Natural killer cell (primary cell): ENCODE measurements around the gene EREG. TPM values are rescaled to one million over a fixed set of nuclear protein-coding genes. Genes with fewer than 3 reads are reported as not detected.

Experiments used
- ATAC-seq, 3 donors: fragments of 150-1000 bp in 2 of 3; fragments of 200-7000 bp in 1 of 3; cut with Tn5 transposase; 1 replicate in 1 of 3; 2 replicates in 2 of 3; pipeline ENCODE4 v1.10.0; 2021; ENCODE audit warnings: mild to moderate bottlenecking in 2 of 3, moderate library complexity in 2 of 3
- DNase-seq, 2 donors: peaks; one replicate each; pipeline versions ENCODE4 v3.0.0 to v3.0.0-alpha.2; 2013 to 2021; ENCODE audit warnings: mixed read lengths in 1 of 2
- H3K27ac ChIP-seq: one replicate; pipeline ENCODE4 v1.5.1; 2013; ENCODE audit warnings: mild to moderate bottlenecking, low read length
- H3K27me3 ChIP-seq: one replicate; pipeline ENCODE4 v1.6.1; 2013; ENCODE audit warnings: low read length; ENCODE audit not compliant: control insufficient read depth, insufficient read depth
- H3K36me3 ChIP-seq: one replicate; pipeline ENCODE4 v1.6.1; 2013; ENCODE audit warnings: low read length; ENCODE audit not compliant: control insufficient read depth, insufficient read depth
- H3K4me1 ChIP-seq: one replicate; pipeline ENCODE4 v1.6.1; 2013; ENCODE audit warnings: low read length; ENCODE audit not compliant: control insufficient read depth, insufficient read depth
- H3K4me3 ChIP-seq: one replicate; pipeline ENCODE4 v1.5.1; 2013; ENCODE audit warnings: low read length
- H3K9me3 ChIP-seq: one replicate; pipeline ENCODE4 v1.6.1; 2013; ENCODE audit warnings: low read length; ENCODE audit not compliant: control insufficient read depth, insufficient read depth
- H3K27ac Mint-ChIP-seq, 2 donors: one replicate each; pipeline ENCODE4 v1.8.0; 2022; ENCODE audit warnings: mild to moderate bottlenecking in 2 of 2, mixed read lengths in 2 of 2, moderate library complexity in 1 of 2
- H3K27me3 Mint-ChIP-seq, 2 donors: one replicate each; pipeline ENCODE4 v1.8.0; 2022; ENCODE audit warnings: low read depth in 2 of 2, mixed read lengths in 2 of 2
- H3K36me3 Mint-ChIP-seq: one replicate; pipeline ENCODE4 v1.8.0; 2022; ENCODE audit warnings: mixed read lengths
- H3K4me1 Mint-ChIP-seq, 2 donors: one replicate each; pipeline ENCODE4 v1.8.0; 2022; ENCODE audit warnings: mixed read lengths in 2 of 2
- H3K4me3 Mint-ChIP-seq: one replicate; pipeline ENCODE4 v1.8.0; 2022; ENCODE audit warnings: mild to moderate bottlenecking, moderate library complexity, mixed read lengths
- H3K9me3 Mint-ChIP-seq, 2 donors: one replicate each; pipeline ENCODE4 v1.8.0; 2022; ENCODE audit warnings: mixed read lengths in 2 of 2
- CTCF ChIP-seq: fragments of 200-600 bp; IDR thresholded peaks from one replicate; pipeline ENCODE4 v1.8.0; 2022; ENCODE audit warnings: antibody characterized with exemption
- WGBS: methylation state at CpG from one replicate; pipeline ENCODE4 v1.1.7; 2013; ENCODE audit warnings: missing lambda C conversion rate; ENCODE audit not compliant: insufficient coverage; 5-methylcytosine and 5-hydroxymethylcytosine counted together
- intact Hi-C: fragments of 100-400 bp; cut with micrococcal nuclease; formaldehyde crosslinking; loops from one replicate; pipeline ENCODE4 v1.14.2; 2022
- total RNA-seq, 4 donors: library from RNA; stranded (reverse); fragments of 120-200 nt in 1 of 4; gene quantifications; one replicate each; pipeline versions ENCODE4 v1.2.3 to v1.2.4, GENCODE V29; 2013 to 2022

The EREG gene
- total RNA-seq, 3 donors from 2014 or later (not counting 1 experiment from before 2014, with no cell fraction given): 2.3 to 23.3 (median 6.4) TPM

- WGBS: 73% methylated on average over 1 of the region's 1 CpG
- intact Hi-C loops: no loop called here
- H3K27ac Mint-ChIP-seq: no peak overlapping the region
Measured at GRCh38 chr4:74344031-74344430, 20.9 kb upstream of the EREG start.

GRCh38 chr4:74353858-74354257 lies 11.1 kb upstream of the EREG start:
- Histone ChIP-seq H3K27me3 (peaks cover 3% of the 10 kb centered on the region), H3K36me3 (no peaks in the 10 kb centered on the region), H3K4me1 (no peaks in the 10 kb centered on the region), H3K27ac (no peak overlapping the region), H3K4me3 (no peak overlapping the region), H3K9me3 (no peaks in the 10 kb centered on the region)
- Mint-ChIP-seq H3K4me1 (no peaks in the 10 kb centered on the region), H3K4me3 (no peak overlapping the region), H3K27ac (no peak overlapping the region), H3K36me3 (no peaks in the 10 kb centered on the region), H3K27me3 (peaks cover 7 to 18% of the 10 kb centered on the region in 2 donors), H3K9me3 (no peaks in the 10 kb centered on the region)
- no peak for ATAC-seq
- 30% methylated on average over 2 of the region's 4 CpGs for WGBS
- intact Hi-C loops: no loop called here
- TF ChIP-seq CTCF: no peak
- DNase-seq: no peak

More at GRCh38 chr4:74344031-74344430, 20.9 kb upstream of the EREG start:
- Mint-ChIP-seq H3K4me1 (no peaks in the 10 kb centered on the region), H3K4me3 (no peak overlapping the region), H3K27me3 (peaks cover 3 to 12% of the 10 kb centered on the region in 2 donors), H3K36me3 (peaks cover 6% of the 10 kb centered on the region), H3K9me3 (peaks cover 5 to 6% of the 10 kb centered on the region in 2 donors)
- Histone ChIP-seq H3K4me3 (no peak overlapping the region), H3K36me3 (no peaks in the 10 kb centered on the region), H3K4me1 (no peaks in the 10 kb centered on the region), H3K27ac (no peak overlapping the region), H3K9me3 (peaks cover 13% of the 10 kb centered on the region), H3K27me3 (peaks cover 1% of the 10 kb centered on the region)
- ATAC-seq (no peak), DNase-seq (no peak)
- TF ChIP-seq CTCF: no peak

- ATAC-seq: no peak
- no peaks in the 10 kb centered on the region for H3K9me3 Mint-ChIP-seq
- peaks cover 12 to 24% of the 10 kb centered on the region in 2 donors for H3K27me3 Mint-ChIP-seq
- peaks cover 7% of the 10 kb centered on the region for H3K27me3 ChIP-seq
- no peak overlapping the region for H3K4me3 ChIP-seq
- no peaks in the 10 kb centered on the region for H3K36me3 Mint-ChIP-seq
- H3K4me3 Mint-ChIP-seq: no peak overlapping the region
- H3K9me3 ChIP-seq: no peaks in the 10 kb centered on the region
- no peaks in the 10 kb centered on the region for H3K4me1 ChIP-seq
- H3K36me3 ChIP-seq: no peaks in the 10 kb centered on the region
- no peak for DNase-seq
- H3K4me1 Mint-ChIP-seq: no peaks in the 10 kb centered on the region
- no peak overlapping the region for H3K27ac ChIP-seq
- H3K27ac Mint-ChIP-seq: no peak overlapping the region
- WGBS: no CpG with 5 or more reads among the region's 1 CpG
- no peak for TF ChIP-seq CTCF
- intact Hi-C loops: no loop called here
Measured at GRCh38 chr4:74357965-74358364, 7.0 kb upstream of the EREG start.

- intact Hi-C loops: no loop called here
- no peak for ATAC-seq
- H3K27ac Mint-ChIP-seq: no peak overlapping the region
- WGBS: 53% methylated on average over 1 of the region's 4 CpGs
- H3K9me3 ChIP-seq: no peaks in the 10 kb centered on the region
- TF ChIP-seq CTCF: no peak
- no peaks in the 10 kb centered on the region for H3K36me3 Mint-ChIP-seq
- peaks cover 25% of the 10 kb centered on the region for H3K27me3 ChIP-seq
- H3K4me1 ChIP-seq: peaks cover 12% of the 10 kb centered on the region
- H3K4me1 Mint-ChIP-seq: peaks cover 17 to 18% of the 10 kb centered on the region in 2 donors
- H3K27ac ChIP-seq: no peak overlapping the region
- DNase-seq: no peak
- H3K27me3 Mint-ChIP-seq: peaks cover 21 to 35% of the 10 kb centered on the region in 2 donors
- no peaks in the 10 kb centered on the region for H3K9me3 Mint-ChIP-seq
- H3K4me3 Mint-ChIP-seq: no peak overlapping the region
- no peaks in the 10 kb centered on the region for H3K36me3 ChIP-seq
- no peak overlapping the region for H3K4me3 ChIP-seq
Measured at GRCh38 chr4:74361671-74362070, 3.3 kb upstream of the EREG start.
